PFSK-1 (cell line): ENCODE results near the gene GALNT10.

Experiments
- FOXP2 ChIP-seq: optimal IDR thresholded peaks from 2 replicates; pipeline ENCODE3; 2011; ENCODE audit warnings: borderline replicate concordance, control low read depth, inconsistent platforms; ENCODE audit not compliant: insufficient read depth; ENCODE audit errors: extremely low read length, extremely low read depth
- POLR2AphosphoS5 ChIP-seq: IDR thresholded peaks from 2 replicates; pipeline ENCODE4 v1.6.1; 2012; ENCODE audit warnings: low read depth, mild to moderate bottlenecking, control low read depth, low read length, moderate library complexity
- SIN3A ChIP-seq: IDR thresholded peaks from 2 replicates; pipeline ENCODE4 v1.6.1; 2012; ENCODE audit warnings: mild to moderate bottlenecking, low read length, moderate library complexity, borderline replicate concordance; ENCODE audit not compliant: insufficient read depth
- TAF1 ChIP-seq: IDR thresholded peaks from 2 replicates; pipeline ENCODE4 v1.6.1; 2012; ENCODE audit warnings: low read length, control low read depth, borderline replicate concordance; ENCODE audit not compliant: insufficient read depth
- TF ChIP-seq, protein P1 (sequence below), 2 experiments: IDR thresholded peaks; 2 replicates each; pipeline versions ENCODE4 v1.6.1 to v1.8.0; 2011 to 2012; ENCODE audit warnings: low read depth in 2 of 2, low read length in 2 of 2, control low read depth in 1 of 2, inconsistent platforms in 1 of 2, mild to moderate bottlenecking in 1 of 2, moderate library complexity in 1 of 2; ENCODE audit not compliant: insufficient read depth in 1 of 2

Gene GALNT10

DNA sequence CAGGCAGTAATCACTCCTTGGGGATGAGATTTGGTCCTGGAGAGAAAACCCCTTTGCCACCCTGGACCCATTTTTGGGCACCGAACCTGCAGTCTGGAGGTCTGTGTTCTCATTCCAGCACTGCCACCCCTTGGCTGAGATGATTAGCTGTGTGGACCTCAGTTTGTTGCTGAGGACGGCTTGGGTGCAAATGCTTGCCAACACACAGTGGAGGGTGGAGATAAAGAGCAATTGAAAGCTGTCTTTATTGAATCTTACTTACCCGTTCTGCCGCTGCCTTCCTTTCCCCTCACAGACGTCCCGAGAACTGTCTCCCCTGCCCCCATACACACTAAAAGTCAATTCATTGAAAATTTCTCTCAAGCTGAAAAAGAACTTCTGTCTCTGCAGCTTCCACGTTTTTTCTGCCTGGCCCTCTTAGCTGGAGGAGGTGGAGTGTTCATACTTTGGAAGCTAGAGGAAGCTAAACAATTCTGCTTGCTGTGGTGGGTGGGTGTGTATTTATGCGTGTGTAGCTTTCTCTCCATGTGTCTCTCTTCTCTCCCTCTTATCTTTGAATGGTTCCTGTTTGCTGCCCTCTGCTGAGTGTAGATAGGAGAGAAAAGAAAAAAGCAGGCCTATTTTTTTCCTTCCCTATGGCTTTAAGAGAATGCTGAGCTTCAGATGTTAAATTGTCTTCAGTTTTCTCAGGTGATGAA is 6.6 kb downstream of the GALNT10 start:
- TF ChIP-seq POLR2AphosphoS5 (no peak), FOXP2 (no peak), TAF1 (no peak)
- TF ChIP-seq, protein P1, sequence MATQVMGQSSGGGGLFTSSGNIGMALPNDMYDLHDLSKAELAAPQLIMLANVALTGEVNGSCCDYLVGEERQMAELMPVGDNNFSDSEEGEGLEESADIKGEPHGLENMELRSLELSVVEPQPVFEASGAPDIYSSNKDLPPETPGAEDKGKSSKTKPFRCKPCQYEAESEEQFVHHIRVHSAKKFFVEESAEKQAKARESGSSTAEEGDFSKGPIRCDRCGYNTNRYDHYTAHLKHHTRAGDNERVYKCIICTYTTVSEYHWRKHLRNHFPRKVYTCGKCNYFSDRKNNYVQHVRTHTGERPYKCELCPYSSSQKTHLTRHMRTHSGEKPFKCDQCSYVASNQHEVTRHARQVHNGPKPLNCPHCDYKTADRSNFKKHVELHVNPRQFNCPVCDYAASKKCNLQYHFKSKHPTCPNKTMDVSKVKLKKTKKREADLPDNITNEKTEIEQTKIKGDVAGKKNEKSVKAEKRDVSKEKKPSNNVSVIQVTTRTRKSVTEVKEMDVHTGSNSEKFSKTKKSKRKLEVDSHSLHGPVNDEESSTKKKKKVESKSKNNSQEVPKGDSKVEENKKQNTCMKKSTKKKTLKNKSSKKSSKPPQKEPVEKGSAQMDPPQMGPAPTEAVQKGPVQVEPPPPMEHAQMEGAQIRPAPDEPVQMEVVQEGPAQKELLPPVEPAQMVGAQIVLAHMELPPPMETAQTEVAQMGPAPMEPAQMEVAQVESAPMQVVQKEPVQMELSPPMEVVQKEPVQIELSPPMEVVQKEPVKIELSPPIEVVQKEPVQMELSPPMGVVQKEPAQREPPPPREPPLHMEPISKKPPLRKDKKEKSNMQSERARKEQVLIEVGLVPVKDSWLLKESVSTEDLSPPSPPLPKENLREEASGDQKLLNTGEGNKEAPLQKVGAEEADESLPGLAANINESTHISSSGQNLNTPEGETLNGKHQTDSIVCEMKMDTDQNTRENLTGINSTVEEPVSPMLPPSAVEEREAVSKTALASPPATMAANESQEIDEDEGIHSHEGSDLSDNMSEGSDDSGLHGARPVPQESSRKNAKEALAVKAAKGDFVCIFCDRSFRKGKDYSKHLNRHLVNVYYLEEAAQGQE (IDR thresholded peaks at IDR 0.05; ENCODE audit: insufficient read depth in 1 of 2, low read depth in 2 of 2, low read length in 2 of 2): no peak

DNA sequence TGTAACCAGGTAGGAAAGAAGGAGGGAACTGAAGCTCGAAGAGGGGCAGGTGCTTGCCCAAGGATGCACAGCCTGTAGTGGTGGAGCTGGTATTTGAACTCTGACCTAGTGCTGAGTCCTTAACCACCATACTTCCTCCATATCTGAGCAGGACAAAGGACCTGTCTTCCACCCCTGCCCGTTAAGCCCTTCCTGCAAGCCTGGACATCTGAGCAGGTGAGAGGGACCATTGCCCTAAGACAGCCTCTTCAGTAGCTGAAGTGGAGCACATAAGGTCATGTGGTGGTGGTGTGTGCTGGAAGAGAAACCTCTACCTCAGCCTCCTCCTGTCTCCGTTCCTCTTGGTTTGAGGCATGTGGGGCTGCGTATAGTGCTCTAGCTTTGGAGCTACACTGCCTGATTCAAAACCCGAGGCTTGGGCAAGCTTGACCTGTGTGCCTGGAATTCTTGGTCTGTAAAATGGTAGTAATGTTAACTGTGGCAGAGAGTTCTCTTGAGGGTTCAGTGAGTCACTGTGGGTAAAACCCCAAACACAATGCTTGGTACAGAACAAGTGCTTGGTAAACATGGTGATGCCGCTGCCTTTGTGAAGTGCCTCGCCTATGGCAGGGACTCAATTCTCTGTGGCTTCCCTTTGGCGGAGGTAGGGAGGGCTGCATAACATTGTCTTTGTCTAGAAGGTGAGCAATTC is 7.4 kb downstream of the GALNT10 start:
- TF ChIP-seq, protein P1 (IDR thresholded peaks at IDR 0.05; ENCODE audit: insufficient read depth in 1 of 2, low read depth in 2 of 2, low read length in 2 of 2): no peak
- no peak for TF ChIP-seq POLR2AphosphoS5
- TF ChIP-seq FOXP2: no peak
- no peak for TF ChIP-seq TAF1
- TF ChIP-seq SIN3A: no peak

DNA sequence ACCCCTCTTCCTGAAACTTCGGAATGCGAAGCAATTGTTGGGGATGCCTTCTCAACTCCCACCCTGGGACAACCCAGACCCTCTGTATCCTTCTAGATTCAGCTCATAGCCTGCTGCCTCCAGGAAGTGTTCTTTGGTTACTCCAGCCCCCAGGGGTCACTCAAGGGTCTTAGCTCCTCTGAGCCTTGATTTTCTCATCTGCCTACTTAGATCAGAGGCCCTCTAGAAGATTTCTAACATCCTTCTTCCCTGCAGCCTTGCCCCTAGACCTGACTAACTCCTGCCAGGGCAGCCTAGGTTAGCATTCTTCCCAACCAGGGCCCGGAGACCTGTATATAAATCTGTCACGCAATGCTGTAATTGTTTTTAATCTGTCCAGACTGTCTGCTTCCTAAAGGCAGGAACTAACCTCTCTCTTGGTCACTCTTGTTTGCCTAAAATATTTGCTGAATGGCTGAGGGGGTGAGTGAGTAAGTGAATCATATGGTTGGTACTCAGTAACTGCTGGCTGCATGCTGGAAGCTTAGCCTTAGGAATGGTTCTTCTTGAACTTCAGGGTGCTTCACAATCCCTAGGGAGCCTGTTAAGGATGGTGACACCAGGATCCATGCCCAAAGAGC is 8.2 kb downstream of the GALNT10 start:
- TF ChIP-seq, protein P1 (IDR thresholded peaks at IDR 0.05; ENCODE audit: insufficient read depth in 1 of 2, low read depth in 2 of 2, low read length in 2 of 2): no peak
- TF ChIP-seq FOXP2: no peak
- TF ChIP-seq TAF1: no peak
- TF ChIP-seq POLR2AphosphoS5: no peak
- no peak for TF ChIP-seq SIN3A

DNA sequence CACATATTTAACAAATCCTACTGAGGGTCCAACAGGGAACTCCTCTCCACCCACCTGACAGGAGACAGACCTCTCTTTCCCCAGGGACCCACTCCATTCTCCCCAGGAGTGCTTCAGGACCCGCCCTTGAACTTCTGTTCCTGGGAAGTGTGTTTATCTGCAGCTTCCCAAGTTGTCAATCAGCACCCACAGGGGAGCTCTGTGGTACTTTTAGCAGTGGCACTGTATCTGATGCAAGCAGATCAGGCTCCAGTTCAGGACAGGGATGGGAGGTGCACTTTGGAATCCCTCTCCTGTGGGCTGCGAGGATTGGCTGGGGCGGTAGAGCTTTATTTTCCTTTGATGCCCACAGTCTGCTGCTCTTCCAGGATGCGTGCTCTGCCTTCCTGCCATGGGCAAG is 8.7 kb downstream of the GALNT10 start:
- no peak for TF ChIP-seq SIN3A
- no peak for TF ChIP-seq FOXP2
- TF ChIP-seq TAF1: no peak
- TF ChIP-seq, protein P1 (IDR thresholded peaks at IDR 0.05; ENCODE audit: insufficient read depth in 1 of 2, low read depth in 2 of 2, low read length in 2 of 2): no peak
- TF ChIP-seq POLR2AphosphoS5: no peak
